ENCODE data around the gene IL1RAPL2.
"Not testable (repeated sequence)": the region's sequence is repeated elsewhere in the genome, so short reads cannot be mapped to it uniquely, and the experiment has no call there.

The IL1RAPL2 gene

DNA sequence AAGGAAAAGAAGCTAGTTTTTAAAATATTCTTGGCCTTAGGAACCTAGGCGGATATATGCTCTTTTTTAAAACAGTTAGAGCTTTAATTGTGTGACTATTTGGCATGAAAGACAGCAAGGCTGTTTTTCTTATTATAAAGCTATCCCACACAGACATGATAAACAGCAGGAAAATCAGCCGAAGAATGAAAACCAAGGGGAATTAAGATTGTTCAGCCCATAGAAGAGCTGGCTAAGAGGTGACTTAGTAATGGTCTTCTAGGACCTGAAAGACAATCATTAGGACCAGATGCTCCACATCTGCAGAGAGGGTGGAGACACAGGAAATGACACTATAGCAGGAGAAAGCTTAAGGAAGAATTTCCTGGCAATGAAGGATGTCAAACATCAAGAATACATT lies 1085.0 kb downstream of the IL1RAPL2 start:
- H3K4me3 ChIP-seq (ENCODE audit: low read depth, low read length): no peak overlapping the region
- TF ChIP-seq, protein P1, sequence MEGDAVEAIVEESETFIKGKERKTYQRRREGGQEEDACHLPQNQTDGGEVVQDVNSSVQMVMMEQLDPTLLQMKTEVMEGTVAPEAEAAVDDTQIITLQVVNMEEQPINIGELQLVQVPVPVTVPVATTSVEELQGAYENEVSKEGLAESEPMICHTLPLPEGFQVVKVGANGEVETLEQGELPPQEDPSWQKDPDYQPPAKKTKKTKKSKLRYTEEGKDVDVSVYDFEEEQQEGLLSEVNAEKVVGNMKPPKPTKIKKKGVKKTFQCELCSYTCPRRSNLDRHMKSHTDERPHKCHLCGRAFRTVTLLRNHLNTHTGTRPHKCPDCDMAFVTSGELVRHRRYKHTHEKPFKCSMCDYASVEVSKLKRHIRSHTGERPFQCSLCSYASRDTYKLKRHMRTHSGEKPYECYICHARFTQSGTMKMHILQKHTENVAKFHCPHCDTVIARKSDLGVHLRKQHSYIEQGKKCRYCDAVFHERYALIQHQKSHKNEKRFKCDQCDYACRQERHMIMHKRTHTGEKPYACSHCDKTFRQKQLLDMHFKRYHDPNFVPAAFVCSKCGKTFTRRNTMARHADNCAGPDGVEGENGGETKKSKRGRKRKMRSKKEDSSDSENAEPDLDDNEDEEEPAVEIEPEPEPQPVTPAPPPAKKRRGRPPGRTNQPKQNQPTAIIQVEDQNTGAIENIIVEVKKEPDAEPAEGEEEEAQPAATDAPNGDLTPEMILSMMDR (conservative IDR thresholded peaks at IDR 0.05; ENCODE audit: low read depth, low read length): no peak
- no peak for DNase-seq (ENCODE audit: low read depth)

DNA sequence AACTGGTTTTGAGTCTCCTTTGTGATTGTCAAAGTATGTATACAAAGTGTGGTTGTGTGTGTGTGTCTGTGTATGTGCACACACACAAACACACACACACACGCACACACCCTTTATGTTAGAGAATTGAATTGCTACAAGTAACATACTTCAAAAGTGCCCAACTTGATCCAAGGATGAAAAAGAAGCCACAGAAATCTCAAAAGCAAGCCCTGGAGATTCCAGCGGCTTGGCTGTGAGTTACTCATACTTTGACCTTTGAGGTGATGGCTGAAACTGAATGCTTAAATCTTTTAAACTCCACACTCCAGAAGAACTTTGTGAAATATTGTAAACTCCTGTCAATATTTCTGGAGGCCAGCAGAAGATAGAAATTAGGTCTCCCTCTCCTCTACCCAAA lies 1087.9 kb downstream of the IL1RAPL2 start:
- peak; percentile 59 for DNase-seq (ENCODE audit: low read depth)
- TF ChIP-seq, protein P1 (conservative IDR thresholded peaks at IDR 0.05; ENCODE audit: low read depth, low read length): no peak
- no peak overlapping the region for H3K4me3 ChIP-seq (ENCODE audit: low read depth, low read length)

DNA sequence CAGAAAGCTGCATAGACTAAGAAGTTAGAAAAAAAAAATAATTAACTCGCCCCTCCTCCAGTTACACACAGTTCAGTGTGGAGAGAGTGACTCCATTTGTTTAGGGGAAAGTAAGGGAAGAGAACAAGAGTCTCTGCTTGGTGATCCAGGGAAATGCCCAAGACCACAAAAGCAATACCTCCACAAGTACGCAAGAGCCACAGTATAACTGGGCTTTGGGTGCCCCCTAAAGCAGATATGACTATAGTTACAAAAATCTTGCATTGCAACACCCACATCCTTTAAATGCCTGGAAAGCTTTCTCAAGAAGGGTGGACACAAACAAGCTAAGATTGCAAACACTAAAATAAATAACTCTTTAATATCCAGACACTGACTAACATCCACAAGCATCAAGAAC lies 1092.1 kb downstream of the IL1RAPL2 start:
- peak; percentile 81 for DNase-seq (ENCODE audit: low read depth)
- no peak overlapping the region for H3K4me3 ChIP-seq (ENCODE audit: low read depth, low read length)
- TF ChIP-seq, protein P1 (conservative IDR thresholded peaks at IDR 0.05; ENCODE audit: low read depth, low read length): no peak

DNA sequence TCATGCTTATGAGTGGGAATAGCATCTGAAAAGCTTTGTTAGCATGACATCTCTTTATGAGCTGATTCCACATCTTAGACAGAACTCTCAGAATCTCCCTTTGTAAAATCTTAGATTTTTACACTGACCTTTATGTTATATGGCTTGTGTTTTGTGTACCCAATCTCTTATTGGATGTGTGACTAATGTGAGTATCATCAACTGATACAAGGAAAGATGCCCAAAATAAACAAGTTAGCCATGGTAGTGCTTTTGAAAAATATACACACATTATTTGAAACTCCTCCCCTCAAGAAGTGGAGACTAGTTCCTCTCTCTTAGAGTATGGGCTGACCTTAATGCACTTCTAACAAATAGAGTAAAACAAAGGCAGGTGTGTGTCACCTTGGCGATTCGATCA lies 1096.2 kb downstream of the IL1RAPL2 start:
- TF ChIP-seq, protein P1 (conservative IDR thresholded peaks at IDR 0.05; ENCODE audit: low read depth, low read length): no peak
- no peak for DNase-seq (ENCODE audit: low read depth)
- H3K4me3 ChIP-seq (ENCODE audit: low read depth, low read length): no peak overlapping the region

DNA sequence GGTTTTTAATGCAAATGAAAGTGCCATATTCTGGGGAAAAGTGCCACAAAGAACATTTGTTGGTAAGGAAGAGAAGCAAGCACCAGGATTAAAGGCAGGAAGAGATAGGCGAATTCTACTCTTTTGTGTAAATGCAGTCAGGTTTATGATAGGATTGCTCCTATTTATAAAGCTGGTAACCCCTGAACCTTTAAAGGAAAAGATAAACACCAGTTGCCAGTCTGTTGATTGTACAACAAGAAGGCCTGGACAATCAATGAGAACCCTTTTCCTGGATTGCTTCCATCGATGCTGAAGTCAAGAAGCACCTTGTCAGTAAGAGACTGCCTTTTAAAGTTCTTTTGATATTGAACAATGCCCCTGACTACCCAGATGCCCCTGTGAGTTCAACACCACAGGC lies 1098.2 kb downstream of the IL1RAPL2 start:
- TF ChIP-seq, protein P1 (conservative IDR thresholded peaks at IDR 0.05; ENCODE audit: low read depth, low read length): no peak
- DNase-seq (ENCODE audit: low read depth): no peak

DNA sequence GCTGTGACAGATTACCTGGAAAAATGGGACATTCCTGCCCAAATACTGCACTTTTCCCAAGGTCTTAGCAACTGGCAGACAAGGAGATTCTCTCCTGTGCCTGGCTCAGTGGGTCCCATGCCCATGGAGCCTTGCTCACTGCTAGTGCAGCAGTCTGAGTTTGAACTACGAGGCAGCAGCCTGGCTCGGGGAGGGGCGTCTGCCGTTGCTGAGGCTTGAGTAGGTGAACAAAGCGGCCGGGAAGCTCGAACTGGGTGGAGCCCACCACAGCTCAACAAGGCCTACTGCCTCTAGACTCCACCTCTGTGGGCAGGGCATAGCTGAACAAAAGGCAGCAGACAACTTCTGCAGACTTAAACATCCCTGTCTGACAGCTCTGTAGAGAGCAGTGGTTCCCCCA lies 1118.3 kb downstream of the IL1RAPL2 start:
- H3K4me3 ChIP-seq (ENCODE audit: low read depth, low read length); DNase-seq (ENCODE audit: low read depth): not testable (repeated sequence)

More for the DNA sequence above, 1098.2 kb downstream of the IL1RAPL2 start:
- H3K4me3 ChIP-seq (ENCODE audit: low read depth, low read length): no peak overlapping the region

DNA sequence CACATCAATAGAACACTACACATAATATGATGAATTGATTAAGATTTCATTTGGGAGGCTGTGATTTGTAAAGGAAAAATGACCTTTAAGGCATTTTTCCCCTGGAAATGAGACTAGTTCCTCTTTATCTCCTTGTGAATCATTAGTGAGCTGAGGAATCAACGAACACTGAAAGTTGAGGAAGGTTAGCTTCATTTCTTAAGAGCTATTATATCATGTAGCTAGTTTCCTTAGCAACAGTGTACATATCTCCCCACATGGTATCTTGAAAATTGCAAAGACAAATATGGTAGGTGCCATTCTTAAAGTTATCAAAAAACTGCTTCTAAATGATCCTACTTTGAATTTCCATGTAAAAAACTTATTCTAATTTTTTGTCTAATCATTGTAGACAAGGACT lies 1128.8 kb downstream of the IL1RAPL2 start:
- H3K4me3 ChIP-seq (ENCODE audit: low read depth, low read length): no peak overlapping the region
- peak; percentile 15 for DNase-seq (ENCODE audit: low read depth)
- TF ChIP-seq, protein P1 (conservative IDR thresholded peaks at IDR 0.05; ENCODE audit: low read depth, low read length): no peak

DNA sequence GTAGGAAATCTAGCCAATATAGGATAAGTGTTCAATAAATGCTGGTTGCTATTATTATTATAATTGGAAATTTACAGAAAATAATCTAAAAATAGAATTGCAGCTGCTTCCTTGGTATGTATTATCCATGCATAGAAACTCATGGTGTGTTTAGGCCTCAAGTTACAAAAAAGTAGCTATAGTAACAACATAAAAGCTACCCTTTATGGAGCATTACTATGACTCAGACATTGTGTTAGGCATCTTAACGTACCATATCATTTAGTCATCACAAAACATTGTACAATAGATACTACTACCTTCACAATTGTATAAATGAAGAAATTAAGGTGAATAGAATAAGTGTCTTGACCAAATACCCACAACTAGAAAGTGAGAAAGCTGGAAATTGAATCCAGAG lies 1129.5 kb downstream of the IL1RAPL2 start:
- TF ChIP-seq, protein P1 (conservative IDR thresholded peaks at IDR 0.05; ENCODE audit: low read depth, low read length): no peak
- DNase-seq (ENCODE audit: low read depth): peak; percentile 75

More for the DNA sequence above, 1129.5 kb downstream of the IL1RAPL2 start:
- H3K4me3 ChIP-seq (ENCODE audit: low read depth, low read length): no peak overlapping the region

All from choroid plexus epithelial cell (primary cell).